ENCODE data around the gene PLEK. TPM values are rescaled to one million over a fixed set of nuclear protein-coding genes. Genes with fewer than 3 reads are reported as not detected.

PLEK gene
- total and polyA plus RNA-seq, 9 of the 15 experiments (the other 6 are each of a cell fraction or from before 2014, with no cell fraction given), result 0.14 to 1.2 (median 0.36) TPM

DNA sequence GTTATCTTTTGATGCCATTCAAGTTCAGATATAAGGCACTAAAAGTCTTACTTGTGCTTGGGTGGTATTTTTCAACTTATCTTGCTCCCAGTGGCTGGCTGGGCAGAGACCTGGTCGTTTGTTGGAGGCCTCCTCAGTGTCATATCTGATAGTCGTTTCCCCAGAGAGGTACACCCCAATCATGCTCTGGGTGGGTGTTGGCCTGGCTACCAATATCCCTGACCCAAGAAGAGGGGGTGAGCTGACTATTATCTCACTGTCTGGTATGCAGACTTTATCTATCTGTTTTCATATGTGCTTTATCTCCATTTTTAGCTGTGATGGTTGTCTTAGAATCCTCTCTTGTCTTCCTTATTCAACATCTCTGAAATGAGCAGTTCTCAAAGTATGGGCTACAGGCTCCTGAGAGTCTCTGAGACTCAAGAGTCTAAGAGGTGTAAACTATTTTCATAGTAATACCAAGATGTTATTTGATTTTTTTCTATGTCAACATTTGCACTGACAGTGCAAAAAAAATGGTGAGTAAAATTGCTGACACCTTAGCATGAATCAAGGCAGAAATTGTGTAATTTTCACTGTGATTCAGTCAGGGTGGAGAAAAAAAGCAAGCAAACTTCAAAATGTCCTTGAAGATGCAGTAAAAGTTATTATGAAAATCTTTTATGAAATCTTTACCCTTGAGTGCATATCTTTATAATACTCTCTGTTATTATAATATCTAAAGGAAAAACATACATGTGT lies 12.3 kb upstream of the PLEK start (continued):
- TF ChIP-seq, protein P1, sequence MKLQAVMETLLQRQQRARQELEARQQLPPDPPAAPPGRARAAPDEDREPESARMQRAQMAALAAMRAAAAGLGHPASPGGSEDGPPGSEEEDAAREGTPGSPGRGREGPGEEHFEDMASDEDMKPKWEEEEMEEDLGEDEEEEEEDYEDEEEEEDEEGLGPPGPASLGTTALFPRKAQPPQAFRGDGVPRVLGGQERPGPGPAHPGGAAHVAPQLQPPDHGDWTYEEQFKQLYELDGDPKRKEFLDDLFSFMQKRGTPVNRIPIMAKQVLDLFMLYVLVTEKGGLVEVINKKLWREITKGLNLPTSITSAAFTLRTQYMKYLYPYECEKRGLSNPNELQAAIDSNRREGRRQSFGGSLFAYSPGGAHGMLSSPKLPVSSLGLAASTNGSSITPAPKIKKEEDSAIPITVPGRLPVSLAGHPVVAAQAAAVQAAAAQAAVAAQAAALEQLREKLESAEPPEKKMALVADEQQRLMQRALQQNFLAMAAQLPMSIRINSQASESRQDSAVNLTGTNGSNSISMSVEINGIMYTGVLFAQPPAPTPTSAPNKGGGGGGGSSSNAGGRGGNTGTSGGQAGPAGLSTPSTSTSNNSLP (IDR thresholded peaks at IDR 0.05; ENCODE audit: borderline replicate concordance, low read depth, low read length), result no peak
- peak; percentile 80 for TF ChIP-seq MAFG (tag; conservative IDR thresholded peaks at IDR 0.05)
- peak; percentile 37; the same call in 1 of the 2 replicates for TF ChIP-seq TAL1 (IDR thresholded peaks at IDR 0.05)
- TF ChIP-seq MAFF (IDR thresholded peaks at IDR 0.05; ENCODE audit: low read length), result peak; percentile 68; the same call in 1 of the 2 replicates
- TF ChIP-seq EP300 (IDR thresholded peaks at IDR 0.05; ENCODE audit: low read length), result peak; percentile 60; the same call in 1 of the 2 replicates
- TF ChIP-seq RCOR1 (IDR thresholded peaks at IDR 0.05; ENCODE audit: borderline replicate concordance in 1 of 2, low read depth in 2 of 2, low read length in 2 of 2), result peak in 1 of 2 experiments; percentile 55; a peak in 2 of 4 replicates
- TF ChIP-seq TRIM24 (IDR thresholded peaks at IDR 0.05), result no peak
- TF ChIP-seq SMARCA4 (IDR thresholded peaks at IDR 0.05), result peak; percentile 56
- TF ChIP-seq BRF1 (IDR thresholded peaks at IDR 0.05; ENCODE audit: borderline replicate concordance, extremely low read depth, insufficient read length), result no peak
- TF ChIP-seq ZNF699 (CRISPR knock-in tag; IDR thresholded peaks at IDR 0.05; ENCODE audit: insufficient replicate concordance), result no peak
- TF ChIP-seq, protein P2, sequence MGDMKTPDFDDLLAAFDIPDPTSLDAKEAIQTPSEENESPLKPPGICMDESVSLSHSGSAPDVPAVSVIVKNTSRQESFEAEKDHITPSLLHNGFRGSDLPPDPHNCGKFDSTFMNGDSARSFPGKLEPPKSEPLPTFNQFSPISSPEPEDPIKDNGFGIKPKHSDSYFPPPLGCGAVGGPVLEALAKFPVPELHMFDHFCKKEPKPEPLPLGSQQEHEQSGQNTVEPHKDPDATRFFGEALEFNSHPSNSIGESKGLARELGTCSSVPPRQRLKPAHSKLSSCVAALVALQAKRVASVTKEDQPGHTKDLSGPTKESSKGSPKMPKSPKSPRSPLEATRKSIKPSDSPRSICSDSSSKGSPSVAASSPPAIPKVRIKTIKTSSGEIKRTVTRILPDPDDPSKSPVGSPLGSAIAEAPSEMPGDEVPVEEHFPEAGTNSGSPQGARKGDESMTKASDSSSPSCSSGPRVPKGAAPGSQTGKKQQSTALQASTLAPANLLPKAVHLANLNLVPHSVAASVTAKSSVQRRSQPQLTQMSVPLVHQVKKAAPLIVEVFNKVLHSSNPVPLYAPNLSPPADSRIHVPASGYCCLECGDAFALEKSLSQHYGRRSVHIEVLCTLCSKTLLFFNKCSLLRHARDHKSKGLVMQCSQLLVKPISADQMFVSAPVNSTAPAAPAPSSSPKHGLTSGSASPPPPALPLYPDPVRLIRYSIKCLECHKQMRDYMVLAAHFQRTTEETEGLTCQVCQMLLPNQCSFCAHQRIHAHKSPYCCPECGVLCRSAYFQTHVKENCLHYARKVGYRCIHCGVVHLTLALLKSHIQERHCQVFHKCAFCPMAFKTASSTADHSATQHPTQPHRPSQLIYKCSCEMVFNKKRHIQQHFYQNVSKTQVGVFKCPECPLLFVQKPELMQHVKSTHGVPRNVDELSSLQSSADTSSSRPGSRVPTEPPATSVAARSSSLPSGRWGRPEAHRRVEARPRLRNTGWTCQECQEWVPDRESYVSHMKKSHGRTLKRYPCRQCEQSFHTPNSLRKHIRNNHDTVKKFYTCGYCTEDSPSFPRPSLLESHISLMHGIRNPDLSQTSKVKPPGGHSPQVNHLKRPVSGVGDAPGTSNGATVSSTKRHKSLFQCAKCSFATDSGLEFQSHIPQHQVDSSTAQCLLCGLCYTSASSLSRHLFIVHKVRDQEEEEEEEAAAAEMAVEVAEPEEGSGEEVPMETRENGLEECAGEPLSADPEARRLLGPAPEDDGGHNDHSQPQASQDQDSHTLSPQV (IDR thresholded peaks at IDR 0.05), result 0 out of 2 replicates have a peak, but pooled peaks have one; percentile 15
- TF ChIP-seq, protein P3, sequence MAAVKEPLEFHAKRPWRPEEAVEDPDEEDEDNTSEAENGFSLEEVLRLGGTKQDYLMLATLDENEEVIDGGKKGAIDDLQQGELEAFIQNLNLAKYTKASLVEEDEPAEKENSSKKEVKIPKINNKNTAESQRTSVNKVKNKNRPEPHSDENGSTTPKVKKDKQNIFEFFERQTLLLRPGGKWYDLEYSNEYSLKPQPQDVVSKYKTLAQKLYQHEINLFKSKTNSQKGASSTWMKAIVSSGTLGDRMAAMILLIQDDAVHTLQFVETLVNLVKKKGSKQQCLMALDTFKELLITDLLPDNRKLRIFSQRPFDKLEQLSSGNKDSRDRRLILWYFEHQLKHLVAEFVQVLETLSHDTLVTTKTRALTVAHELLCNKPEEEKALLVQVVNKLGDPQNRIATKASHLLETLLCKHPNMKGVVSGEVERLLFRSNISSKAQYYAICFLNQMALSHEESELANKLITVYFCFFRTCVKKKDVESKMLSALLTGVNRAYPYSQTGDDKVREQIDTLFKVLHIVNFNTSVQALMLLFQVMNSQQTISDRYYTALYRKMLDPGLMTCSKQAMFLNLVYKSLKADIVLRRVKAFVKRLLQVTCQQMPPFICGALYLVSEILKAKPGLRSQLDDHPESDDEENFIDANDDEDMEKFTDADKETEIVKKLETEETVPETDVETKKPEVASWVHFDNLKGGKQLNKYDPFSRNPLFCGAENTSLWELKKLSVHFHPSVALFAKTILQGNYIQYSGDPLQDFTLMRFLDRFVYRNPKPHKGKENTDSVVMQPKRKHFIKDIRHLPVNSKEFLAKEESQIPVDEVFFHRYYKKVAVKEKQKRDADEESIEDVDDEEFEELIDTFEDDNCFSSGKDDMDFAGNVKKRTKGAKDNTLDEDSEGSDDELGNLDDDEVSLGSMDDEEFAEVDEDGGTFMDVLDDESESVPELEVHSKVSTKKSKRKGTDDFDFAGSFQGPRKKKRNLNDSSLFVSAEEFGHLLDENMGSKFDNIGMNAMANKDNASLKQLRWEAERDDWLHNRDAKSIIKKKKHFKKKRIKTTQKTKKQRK (IDR thresholded peaks at IDR 0.05; ENCODE audit: borderline replicate concordance, low read depth, low read length), result no peak
- peak; percentile 48; the same call in 1 of the 2 replicates for TF ChIP-seq KLF16 (IDR thresholded peaks at IDR 0.05)
- TF ChIP-seq RAD51 (IDR thresholded peaks at IDR 0.05; ENCODE audit: borderline replicate concordance, low read depth), result no peak; the same call in 1 of the 2 replicates
- TF ChIP-seq, protein P4, sequence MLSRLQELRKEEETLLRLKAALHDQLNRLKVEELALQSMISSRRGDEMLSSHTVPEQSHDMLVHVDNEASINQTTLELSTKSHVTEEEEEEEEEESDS (CRISPR knock-in tag; IDR thresholded peaks at IDR 0.05), result no peak
- TF ChIP-seq DIDO1 (tag; IDR thresholded peaks at IDR 0.05; ENCODE audit: low read depth), result 0 out of 2 replicates have a peak, but pooled peaks have one; percentile 33
- TF ChIP-seq FOSL1 (tag; conservative IDR thresholded peaks at IDR 0.05), result 0 out of 2 replicates have a peak, but pooled peaks have one; percentile 7
- TF ChIP-seq, protein P5, sequence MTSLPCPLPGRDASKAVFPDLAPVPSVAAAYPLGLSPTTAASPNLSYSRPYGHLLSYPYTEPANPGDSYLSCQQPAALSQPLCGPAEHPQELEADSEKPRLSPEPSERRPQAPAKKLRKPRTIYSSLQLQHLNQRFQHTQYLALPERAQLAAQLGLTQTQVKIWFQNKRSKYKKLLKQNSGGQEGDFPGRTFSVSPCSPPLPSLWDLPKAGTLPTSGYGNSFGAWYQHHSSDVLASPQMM (CRISPR knock-in tag; IDR thresholded peaks at IDR 0.05), result no peak
